PC-3 (cell line): ENCODE results near the gene LRP1B. TPM values are rescaled to one million over a fixed set of nuclear protein-coding genes. Genes with fewer than 3 reads are reported as not detected.
"Not testable (repeated sequence)": the region's sequence is repeated elsewhere in the genome, so short reads cannot be mapped to it uniquely, and the experiment has no call there.

ENCODE experiments used
- ATAC-seq: fragments of 200-7000 bp; cut with Tn5 transposase; 2 replicates; pipeline ENCODE4 v1.9.1; 2020; ENCODE audit warnings: mild to moderate bottlenecking, moderate library complexity
- BruUV-seq: library from RNA; stranded (reverse); fragments of 400-500 nt; replicated peaks from 2 replicates; lab custom pipeline; 2021; lab: Mats Ljungman, UMichigan
- CTCF ChIA-PET: fragments of 300-600 bp; sonication (Branson Sonifier 250); formaldehyde crosslinking; loops from one replicate; lab custom pipeline; 2022; ENCODE audit warnings: antibody characterized with exemption; lab: Charles Lee
- POLR2A ChIA-PET: fragments of 300-600 bp; sonication (Branson Sonifier 250); formaldehyde crosslinking; loops from one replicate; lab custom pipeline; 2022; ENCODE audit warnings: antibody characterized with exemption; ENCODE audit not compliant: unreplicated experiment; lab: Charles Lee
- DNase-seq: peaks from one replicate; pipeline ENCODE4 v3.0.0-alpha.2; 2015
- H2AFZ ChIP-seq: fragments of 300-600 bp; sonication (generic); 2 replicates; pipeline ENCODE4 v1.6.0; 2016; ENCODE audit warnings: antibody characterized with exemption, low read length
- H3F3A ChIP-seq: fragments of 300-600 bp; sonication (generic); one replicate; pipeline ENCODE4 v1.6.0; 2017; ENCODE audit warnings: antibody characterized with exemption, low read length, control low read depth, mild to moderate bottlenecking; ENCODE audit not compliant: unreplicated experiment
- H3K27ac ChIP-seq: fragments of 300-600 bp; sonication (generic); 2 replicates; pipeline ENCODE4 v1.5.1; 2016; ENCODE audit warnings: mild to moderate bottlenecking, low read length
- H3K27me3 ChIP-seq: fragments of 300-600 bp; sonication (generic); 2 replicates; pipeline ENCODE4 v1.6.1; 2016; ENCODE audit warnings: low read length, mixed read lengths
- H3K36me3 ChIP-seq: fragments of 300-600 bp; sonication (generic); 2 replicates; pipeline ENCODE4 v1.6.1; 2016; ENCODE audit warnings: low read depth, mixed run types, low read length, mixed read lengths
- H3K4me1 ChIP-seq: fragments of 300-600 bp; sonication (generic); 2 replicates; pipeline ENCODE4 v1.5.1; 2016; ENCODE audit warnings: low read length; ENCODE audit not compliant: insufficient read depth
- H3K4me2 ChIP-seq: fragments of 300-600 bp; sonication (generic); 2 replicates; pipeline ENCODE4 v1.6.0; 2016; ENCODE audit warnings: low read length
- H3K4me3 ChIP-seq: fragments of 300-600 bp; sonication (generic); 2 replicates; pipeline ENCODE4 v1.5.1; 2016; ENCODE audit warnings: mild to moderate bottlenecking, low read length, mixed read lengths
- H3K79me2 ChIP-seq: fragments of 300-600 bp; sonication (generic); 2 replicates; pipeline ENCODE4 v1.6.1; 2017; ENCODE audit warnings: low read length, mixed read lengths
- H3K9ac ChIP-seq: fragments of 300-600 bp; sonication (generic); 2 replicates; pipeline ENCODE4 v1.6.0; 2016; ENCODE audit warnings: mild to moderate bottlenecking, low read length
- H3K9me2 ChIP-seq: fragments of 300-600 bp; sonication (generic); replicated peaks from 2 replicates; pipeline ENCODE4 v1.6.1; 2016; ENCODE audit warnings: mixed run types, low read length, mixed read lengths
- H3K9me3 ChIP-seq: fragments of 300-600 bp; sonication (generic); 2 replicates; pipeline ENCODE4 v1.6.1; 2016; ENCODE audit warnings: low read length, mixed read lengths
- H4K20me1 ChIP-seq: fragments of 300-600 bp; sonication (generic); 2 replicates; pipeline ENCODE4 v1.6.1; 2016; ENCODE audit warnings: low read length, mixed read lengths
- EZH2 ChIP-seq: fragments of 300-600 bp; sonication (generic); IDR thresholded peaks from one replicate; pipeline ENCODE4 v1.6.1; 2017; ENCODE audit warnings: antibody characterized with exemption, mild to moderate bottlenecking, low read length; ENCODE audit not compliant: unreplicated experiment
- EZH2phosphoT487 ChIP-seq: fragments of 300-600 bp; sonication (generic); IDR thresholded peaks from 2 replicates; pipeline ENCODE4 v1.6.1; 2018; ENCODE audit warnings: mild to moderate bottlenecking, antibody characterized with exemption, low read length, borderline replicate concordance
- intact Hi-C: fragments of 100-400 bp; cut with micrococcal nuclease; formaldehyde crosslinking; loops from 2 replicates; pipeline ENCODE4 v1.9.0; 2023
- total RNA-seq: library from RNA; depleted of rRNA; stranded (reverse); fragments of >200 nt; gene quantifications from 2 replicates; pipeline ENCODE4 v1.2.3, GENCODE V29; 2014
- TF ChIP-seq, protein P1 (sequence below): fragments of 300-600 bp; sonication (generic); conservative IDR thresholded peaks from 2 replicates; pipeline ENCODE4 v1.5.1; 2017; ENCODE audit warnings: antibody characterized with exemption, low read depth, mild to moderate bottlenecking, low read length

The LRP1B gene
- total RNA-seq, 1 experiment from 2014 or later, result 0.04 TPM

DNA sequence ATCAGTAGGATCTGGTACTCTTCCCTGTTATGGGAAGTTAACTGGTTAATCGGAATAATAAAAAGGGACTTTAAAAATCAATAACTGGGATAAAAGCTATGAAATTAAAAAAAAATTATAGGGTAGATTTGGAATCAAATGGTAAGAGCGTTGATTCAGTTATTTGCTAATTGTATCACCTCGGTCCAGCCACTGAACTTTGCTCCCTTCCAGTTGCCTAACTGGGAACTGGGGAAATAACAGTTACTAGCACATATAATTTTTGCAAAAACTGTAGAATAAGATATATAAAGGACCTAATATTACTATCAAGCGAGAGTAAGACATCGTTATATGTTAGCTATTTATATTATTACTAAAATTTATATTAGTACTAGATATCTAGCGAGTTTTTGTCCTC, 302.1 kb downstream of the LRP1B start:
- no peaks in the 10 kb centered on the region for H3K36me3 ChIP-seq
- POLR2A ChIA-PET, result no interaction called here
- no peak for DNase-seq
- CTCF ChIA-PET, result no interaction called here
- no peak overlapping the region for H3K4me2 ChIP-seq
- H3K4me3 ChIP-seq, result no peak overlapping the region
- no peak for ATAC-seq
- H3F3A ChIP-seq, result no peaks in the 10 kb centered on the region
- H3K9me3 ChIP-seq, result no peaks in the 10 kb centered on the region
- no peak overlapping the region for H2AFZ ChIP-seq
- TF ChIP-seq, protein P1, sequence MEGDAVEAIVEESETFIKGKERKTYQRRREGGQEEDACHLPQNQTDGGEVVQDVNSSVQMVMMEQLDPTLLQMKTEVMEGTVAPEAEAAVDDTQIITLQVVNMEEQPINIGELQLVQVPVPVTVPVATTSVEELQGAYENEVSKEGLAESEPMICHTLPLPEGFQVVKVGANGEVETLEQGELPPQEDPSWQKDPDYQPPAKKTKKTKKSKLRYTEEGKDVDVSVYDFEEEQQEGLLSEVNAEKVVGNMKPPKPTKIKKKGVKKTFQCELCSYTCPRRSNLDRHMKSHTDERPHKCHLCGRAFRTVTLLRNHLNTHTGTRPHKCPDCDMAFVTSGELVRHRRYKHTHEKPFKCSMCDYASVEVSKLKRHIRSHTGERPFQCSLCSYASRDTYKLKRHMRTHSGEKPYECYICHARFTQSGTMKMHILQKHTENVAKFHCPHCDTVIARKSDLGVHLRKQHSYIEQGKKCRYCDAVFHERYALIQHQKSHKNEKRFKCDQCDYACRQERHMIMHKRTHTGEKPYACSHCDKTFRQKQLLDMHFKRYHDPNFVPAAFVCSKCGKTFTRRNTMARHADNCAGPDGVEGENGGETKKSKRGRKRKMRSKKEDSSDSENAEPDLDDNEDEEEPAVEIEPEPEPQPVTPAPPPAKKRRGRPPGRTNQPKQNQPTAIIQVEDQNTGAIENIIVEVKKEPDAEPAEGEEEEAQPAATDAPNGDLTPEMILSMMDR, result no peak
- no peak for TF ChIP-seq EZH2
- TF ChIP-seq EZH2phosphoT487, result no peak
- H3K9me2 ChIP-seq, result no peaks in the 10 kb centered on the region
- H4K20me1 ChIP-seq, result no peaks in the 10 kb centered on the region
- H3K79me2 ChIP-seq, result no peaks in the 10 kb centered on the region
- no peak overlapping the region for H3K27ac ChIP-seq
- H3K4me1 ChIP-seq, result no peaks in the 10 kb centered on the region
- H3K9ac ChIP-seq, result no peak overlapping the region
- intact Hi-C loops, result no loop called here
- no TSS peak for BruUV-seq
- H3K27me3 ChIP-seq, result no peaks in the 10 kb centered on the region

DNA sequence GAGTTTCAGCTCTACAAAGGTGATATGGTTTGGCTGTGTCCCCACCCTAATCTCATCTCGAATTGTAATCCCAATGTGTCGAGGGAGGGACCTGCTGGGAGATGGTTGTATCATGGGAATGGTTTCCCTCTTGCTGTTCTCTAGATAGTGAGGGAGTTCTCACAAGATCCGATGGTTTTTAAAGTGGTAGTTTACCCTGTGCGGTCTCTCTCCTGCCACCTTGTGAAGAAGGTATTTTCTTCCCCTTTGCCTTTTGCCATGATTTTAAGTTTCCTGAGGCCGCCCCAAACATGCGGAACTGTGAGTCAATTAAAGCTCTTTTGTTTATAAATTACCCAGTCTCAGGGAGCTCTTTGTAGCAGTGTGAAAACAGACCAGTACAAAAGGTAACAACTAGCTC, 306.0 kb downstream of the LRP1B start:
- POLR2A ChIA-PET, result no interaction called here
- Histone ChIP-seq H4K20me1 (no peaks in the 10 kb centered on the region), H3K9me3 (no peaks in the 10 kb centered on the region), H2AFZ (no peak overlapping the region), H3K79me2 (no peaks in the 10 kb centered on the region), H3K36me3 (no peaks in the 10 kb centered on the region), H3K27ac (no peak overlapping the region), H3K9me2 (no peaks in the 10 kb centered on the region), H3K9ac (no peak overlapping the region), H3K4me2 (no peak overlapping the region), H3F3A (no peaks in the 10 kb centered on the region), H3K4me1 (no peaks in the 10 kb centered on the region), H3K4me3 (no peak overlapping the region), H3K27me3 (no peaks in the 10 kb centered on the region)
- intact Hi-C loops, result no loop called here
- TF ChIP-seq, protein P1, result no peak
- TF ChIP-seq EZH2, result no peak
- no peak for TF ChIP-seq EZH2phosphoT487
- BruUV-seq, result no TSS peak
- ATAC-seq (no peak), DNase-seq (no peak)
- CTCF ChIA-PET, result no interaction called here

DNA sequence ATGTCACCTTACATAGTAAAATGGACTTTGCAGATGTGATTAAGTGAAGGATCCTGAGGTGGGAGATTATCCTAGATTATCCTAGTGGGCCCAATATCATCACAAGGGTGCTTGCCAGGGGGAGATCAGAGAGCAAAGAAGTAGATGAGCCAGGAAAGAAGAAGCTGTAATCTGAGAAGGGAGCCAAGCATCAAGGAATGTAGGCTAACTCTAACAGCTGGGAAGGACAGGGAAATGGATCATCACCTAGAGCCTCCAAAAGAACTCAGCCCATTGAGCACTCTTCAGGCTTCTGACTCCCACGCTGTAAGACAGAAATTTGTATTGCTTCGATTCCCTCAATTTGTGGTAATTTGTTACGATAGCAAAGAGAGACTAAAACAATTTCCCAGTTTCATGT, 309.9 kb downstream of the LRP1B start:
- no peaks in the 10 kb centered on the region for H3K36me3 ChIP-seq
- no peak overlapping the region for H2AFZ ChIP-seq
- POLR2A ChIA-PET, result no interaction called here
- H3K9ac ChIP-seq, result no peak overlapping the region
- CTCF ChIA-PET, result no interaction called here
- no peak overlapping the region for H3K27ac ChIP-seq
- H3K4me2 ChIP-seq, result no peak overlapping the region
- H3K79me2 ChIP-seq, result no peaks in the 10 kb centered on the region
- H3K4me1 ChIP-seq, result no peaks in the 10 kb centered on the region
- no TSS peak for BruUV-seq
- H3K27me3 ChIP-seq, result no peaks in the 10 kb centered on the region
- no peak for DNase-seq
- intact Hi-C loops, result no loop called here
- no peak overlapping the region for H3K4me3 ChIP-seq
- H3F3A ChIP-seq, result no peaks in the 10 kb centered on the region
- H4K20me1 ChIP-seq, result no peaks in the 10 kb centered on the region
- TF ChIP-seq, protein P1, result no peak
- TF ChIP-seq EZH2 (no peak), EZH2phosphoT487 (no peak)
- no peaks in the 10 kb centered on the region for H3K9me2 ChIP-seq
- no peak for ATAC-seq
- H3K9me3 ChIP-seq, result no peaks in the 10 kb centered on the region

DNA sequence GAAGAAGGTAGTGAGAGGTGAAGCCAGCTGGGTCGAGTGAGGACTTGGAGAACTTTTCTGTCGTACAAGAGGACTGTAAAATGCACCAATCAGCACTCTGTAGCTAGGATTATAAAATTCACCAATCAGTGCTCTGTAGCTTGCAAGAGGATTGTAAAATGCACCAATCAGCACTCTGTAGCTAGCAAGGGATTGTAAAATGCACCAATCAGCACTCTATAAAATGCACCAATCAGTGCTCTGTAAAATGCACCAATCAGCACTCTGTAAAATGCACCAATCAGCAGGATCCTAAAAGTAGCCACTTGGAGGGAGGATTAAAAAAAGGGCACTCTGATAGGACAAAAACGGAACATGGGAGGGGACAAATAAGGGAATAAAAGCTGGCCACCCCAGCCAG, 315.5 kb downstream of the LRP1B start:
- H3K4me1 ChIP-seq, ATAC-seq, DNase-seq, H4K20me1 ChIP-seq, H3K36me3 ChIP-seq, H2AFZ ChIP-seq, H3F3A ChIP-seq, H3K79me2 ChIP-seq, H3K27me3 ChIP-seq, H3K9me3 ChIP-seq, H3K9ac ChIP-seq, POLR2A ChIA-PET, H3K4me3 ChIP-seq, BruUV-seq, CTCF ChIA-PET, H3K27ac ChIP-seq, intact Hi-C loops, H3K4me2 ChIP-seq, H3K9me2 ChIP-seq: not testable (repeated sequence)
